Measurements from ENCODE around the gene EIF4EBP2. TPM values are rescaled to one million over a fixed set of nuclear protein-coding genes. Genes with fewer than 3 reads are reported as not detected.

Gene EIF4EBP2
- total and polyA plus RNA-seq, 2 donors (not counting 3 experiments of a cell fraction or from before 2014, with no cell fraction given) = 18.2 to 47.0 TPM

GRCh38 chr10:70354556-70354955 lies 49.4 kb upstream of the EIF4EBP2 start:
- Histone ChIP-seq H3K4me1 (ENCODE audit: control insufficient read depth, extremely low read depth, insufficient read depth, low read length) (no peaks in the 10 kb centered on the region), H3K9me1 (replicated peaks; ENCODE audit: control insufficient read depth, extremely low read depth, insufficient read depth, low read length) (no peaks in the 10 kb centered on the region), H3K4me3 (replicated peaks in 1 of 3; ENCODE audit: insufficient read depth in 1 of 3, low read depth in 1 of 3, low read length in 3 of 3) (no peak overlapping the region), H3K9me3 (replicated peaks; ENCODE audit: control insufficient read depth, insufficient read depth, low read length) (no peaks in the 10 kb centered on the region), H2AFZ (ENCODE audit: low read depth, low read length) (no peak overlapping the region), H3K9ac (replicated peaks; ENCODE audit: extremely low read depth, insufficient read depth, low read length) (no peak overlapping the region), H3K79me2 (ENCODE audit: control insufficient read depth, insufficient read depth, low read length) (no peaks in the 10 kb centered on the region), H3K27ac (ENCODE audit: insufficient read depth, low read depth, low read length) (no peak overlapping the region), H3K4me2 (ENCODE audit: insufficient read depth, low read length) (no peak overlapping the region), H3K27me3 (ENCODE audit: control insufficient read depth in 2 of 2, insufficient read depth in 2 of 2, low read length in 2 of 2) (peaks cover 0 to 2% of the 10 kb centered on the region in 2 experiments), H4K20me1 (replicated peaks; ENCODE audit: control insufficient read depth, extremely low read depth, insufficient read depth, low read length) (no peaks in the 10 kb centered on the region), H3K36me3 (ENCODE audit: control insufficient read depth in 2 of 2, extremely low read depth in 1 of 2, insufficient read depth in 2 of 2, low read length in 2 of 2) (no peaks in the 10 kb centered on the region)
- BruUV-seq (replicated peaks) = no TSS peak
- no peak for TF ChIP-seq POLR2AphosphoS5 (IDR thresholded peaks at IDR 0.05; ENCODE audit: insufficient read depth, low read depth, low read length)
- no peak for TF ChIP-seq GATA2 (IDR thresholded peaks at IDR 0.05; ENCODE audit: insufficient read depth, insufficient read length, low read depth, low read length)
- no peak for TF ChIP-seq MYC (IDR thresholded peaks at IDR 0.05; ENCODE audit: low read depth, low read length)
- TF ChIP-seq CTCF (IDR thresholded peaks at IDR 0.05; ENCODE audit: extremely low read depth in 1 of 2, insufficient read depth in 1 of 2, low read depth in 1 of 2, low read length in 2 of 2) = no peak
- TF ChIP-seq FOS (IDR thresholded peaks at IDR 0.05; ENCODE audit: borderline replicate concordance, insufficient read depth, low read length) = no peak
- TF ChIP-seq MAX (IDR thresholded peaks at IDR 0.05; ENCODE audit: insufficient read depth, insufficient read length) = no peak
- TF ChIP-seq EZH2 (IDR thresholded peaks at IDR 0.05; ENCODE audit: borderline replicate concordance, low read depth, low read length, severe bottlenecking) = no peak
- no peak for TF ChIP-seq POLR2A (IDR thresholded peaks at IDR 0.05; ENCODE audit: low read depth, low read length)
- TF ChIP-seq JUN (IDR thresholded peaks at IDR 0.05; ENCODE audit: borderline replicate concordance, insufficient read depth, insufficient read length, low read depth) = no peak
- CTCF ChIA-PET = interaction anchor here (1.3 to 3.9 kb wide), 3 partner anchors 10 to 139 kb away, joined by 3 to 31 read pairs (median 17); no protein-coding TSS in a partner anchor
- POLR2A ChIA-PET = interaction anchor here (0.5 kb wide), 1 partner anchor 184 kb away, joined by 4 read pairs; the partner anchor contains the start of gene SAR1A
- FAIRE-seq (no peak), DNase-seq (ENCODE audit: low read depth, low spot score) (no peak)
- dilution Hi-C loops (cut with MboI; ENCODE audit: extremely low pct_ligation_motif_present, low sequenced_read_pairs) (no loop called here), intact Hi-C loops (cut with micrococcal nuclease) (no loop called here)

Data from endothelial cell of umbilical vein (primary cell).